ENCODE results near the gene PRRC1.

GRCh38 chr5:127563136-127563535 is 45.7 kb downstream of the PRRC1 start:
- TF ChIP-seq RAD21 (conservative IDR thresholded peaks at IDR 0.05) (no peak), EZH2 (IDR thresholded peaks at IDR 0.05; ENCODE audit: borderline replicate concordance, insufficient read depth, low read length, poor library complexity, severe bottlenecking) (no peak), POLR2AphosphoS5 (IDR thresholded peaks at IDR 0.05) (no peak), EP300 (conservative IDR thresholded peaks at IDR 0.05; ENCODE audit: poor library complexity, severe bottlenecking) (no peak), REST (IDR thresholded peaks at IDR 0.05; ENCODE audit: borderline replicate concordance) (no peak), SMC3 (conservative IDR thresholded peaks at IDR 0.05; ENCODE audit: poor library complexity) (no peak), TAF1 (IDR thresholded peaks at IDR 0.05; ENCODE audit: low read depth) (no peak), MXI1 (conservative IDR thresholded peaks at IDR 0.05; ENCODE audit: poor library complexity, severe bottlenecking) (no peak)
- TF ChIP-seq, protein P1, sequence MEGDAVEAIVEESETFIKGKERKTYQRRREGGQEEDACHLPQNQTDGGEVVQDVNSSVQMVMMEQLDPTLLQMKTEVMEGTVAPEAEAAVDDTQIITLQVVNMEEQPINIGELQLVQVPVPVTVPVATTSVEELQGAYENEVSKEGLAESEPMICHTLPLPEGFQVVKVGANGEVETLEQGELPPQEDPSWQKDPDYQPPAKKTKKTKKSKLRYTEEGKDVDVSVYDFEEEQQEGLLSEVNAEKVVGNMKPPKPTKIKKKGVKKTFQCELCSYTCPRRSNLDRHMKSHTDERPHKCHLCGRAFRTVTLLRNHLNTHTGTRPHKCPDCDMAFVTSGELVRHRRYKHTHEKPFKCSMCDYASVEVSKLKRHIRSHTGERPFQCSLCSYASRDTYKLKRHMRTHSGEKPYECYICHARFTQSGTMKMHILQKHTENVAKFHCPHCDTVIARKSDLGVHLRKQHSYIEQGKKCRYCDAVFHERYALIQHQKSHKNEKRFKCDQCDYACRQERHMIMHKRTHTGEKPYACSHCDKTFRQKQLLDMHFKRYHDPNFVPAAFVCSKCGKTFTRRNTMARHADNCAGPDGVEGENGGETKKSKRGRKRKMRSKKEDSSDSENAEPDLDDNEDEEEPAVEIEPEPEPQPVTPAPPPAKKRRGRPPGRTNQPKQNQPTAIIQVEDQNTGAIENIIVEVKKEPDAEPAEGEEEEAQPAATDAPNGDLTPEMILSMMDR (IDR thresholded peaks at IDR 0.05; ENCODE audit: poor library complexity, severe bottlenecking): no peak
